Mucosa of descending colon (tissue), 3 donors: Measurements from ENCODE around the gene CFAP298. TPM values are rescaled to one million over a fixed set of nuclear protein-coding genes. Genes with fewer than 3 reads are reported as not detected.

Experiments
- ATAC-seq: fragments of 200-7000 bp; cut with Tn5 transposase; one replicate; pipeline ENCODE4 v1.9.1; 2020; ENCODE audit warnings: mild to moderate bottlenecking, moderate library complexity
- DNase-seq, 3 donors: peaks; one replicate each; pipeline ENCODE4 v3.0.0-alpha.2; 2020
- H3K36me3 ChIP-seq: fragments of 200-600 bp; one replicate; pipeline ENCODE4 v1.8.0; 2021; ENCODE audit warnings: low read depth, mild to moderate bottlenecking
- H3K4me1 ChIP-seq: fragments of 200-600 bp; one replicate; pipeline ENCODE4 v1.8.0; 2021; ENCODE audit warnings: low read depth, mild to moderate bottlenecking
- H3K4me3 ChIP-seq: fragments of 200-600 bp; one replicate; pipeline ENCODE4 v1.8.0; 2021; ENCODE audit warnings: mild to moderate bottlenecking
- H3K9me3 ChIP-seq: fragments of 200-600 bp; one replicate; pipeline ENCODE4 v1.8.0; 2021; ENCODE audit warnings: mild to moderate bottlenecking
- intact Hi-C, 2 donors: fragments of 100-400 bp; cut with DNase I in 1 of 2; cut with micrococcal nuclease in 1 of 2; formaldehyde crosslinking; loops; one replicate each; pipeline versions ENCODE4 v1.11.0 to v1.11.1; 2022; cut with DNase I, micrococcal nuclease
- total RNA-seq, 3 donors: library from RNA; stranded (reverse); fragmentation: NEBNext Ultra II Directional in 2 of 3; extraction: Animal tissue kit (Norgen Biotek cat#: 25700) in 2 of 3; gene quantifications; one replicate each; pipeline versions ENCODE4 v1.2.1 to v1.2.4, GENCODE V29; 2021 to 2023
- TF ChIP-seq, protein P1 (sequence below): fragments of 200-600 bp; IDR thresholded peaks from one replicate; pipeline ENCODE4 v1.8.0; 2022; ENCODE audit warnings: antibody characterized with exemption, mild to moderate bottlenecking
- donor health status: DM: no; HTN: no; CAD: no; lungs with moderate emphysema.
- donor health status: DM: no; HTN: no; CAD: no.
- donor health status: DM: no; HTN: yes; CAD: no.

CFAP298 gene
- total RNA-seq, 3 donors from 2014 or later: 24.2 to 35.6 (median 27.0) TPM

DNA sequence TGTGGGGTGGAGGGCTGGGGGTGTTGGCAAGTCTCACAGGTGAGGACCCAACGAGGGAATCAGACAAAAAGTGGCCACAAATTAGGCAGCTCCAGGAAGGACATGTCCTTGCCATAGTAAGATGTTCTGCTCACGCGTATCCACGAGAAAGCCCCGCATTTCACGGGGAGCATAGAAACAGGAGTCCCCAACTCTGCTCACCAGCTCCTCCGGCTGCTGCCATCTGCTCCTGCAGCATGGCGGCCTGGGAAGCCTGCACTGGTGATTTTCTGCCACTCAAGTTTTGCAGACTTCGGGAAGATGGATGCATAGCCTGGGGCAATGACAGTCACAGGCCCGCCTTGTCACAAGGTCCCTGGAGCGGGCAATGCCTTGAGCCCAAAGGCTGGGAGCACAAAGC, 36.2 kb downstream of the CFAP298 start:
- Histone ChIP-seq H3K36me3 (no peaks in the 10 kb centered on the region), H3K9me3 (no peaks in the 10 kb centered on the region), H3K4me3 (no peak overlapping the region), H3K4me1 (no peaks in the 10 kb centered on the region)
- ATAC-seq (no peak), DNase-seq (no peak)
- TF ChIP-seq, protein P1, sequence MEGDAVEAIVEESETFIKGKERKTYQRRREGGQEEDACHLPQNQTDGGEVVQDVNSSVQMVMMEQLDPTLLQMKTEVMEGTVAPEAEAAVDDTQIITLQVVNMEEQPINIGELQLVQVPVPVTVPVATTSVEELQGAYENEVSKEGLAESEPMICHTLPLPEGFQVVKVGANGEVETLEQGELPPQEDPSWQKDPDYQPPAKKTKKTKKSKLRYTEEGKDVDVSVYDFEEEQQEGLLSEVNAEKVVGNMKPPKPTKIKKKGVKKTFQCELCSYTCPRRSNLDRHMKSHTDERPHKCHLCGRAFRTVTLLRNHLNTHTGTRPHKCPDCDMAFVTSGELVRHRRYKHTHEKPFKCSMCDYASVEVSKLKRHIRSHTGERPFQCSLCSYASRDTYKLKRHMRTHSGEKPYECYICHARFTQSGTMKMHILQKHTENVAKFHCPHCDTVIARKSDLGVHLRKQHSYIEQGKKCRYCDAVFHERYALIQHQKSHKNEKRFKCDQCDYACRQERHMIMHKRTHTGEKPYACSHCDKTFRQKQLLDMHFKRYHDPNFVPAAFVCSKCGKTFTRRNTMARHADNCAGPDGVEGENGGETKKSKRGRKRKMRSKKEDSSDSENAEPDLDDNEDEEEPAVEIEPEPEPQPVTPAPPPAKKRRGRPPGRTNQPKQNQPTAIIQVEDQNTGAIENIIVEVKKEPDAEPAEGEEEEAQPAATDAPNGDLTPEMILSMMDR: no peak
- intact Hi-C loops: loop anchor here (10.0 kb wide), 2 partner anchors 161 to 171 kb away; partner anchors contain the start of gene EVA1C (in 1 of the 2)

DNA sequence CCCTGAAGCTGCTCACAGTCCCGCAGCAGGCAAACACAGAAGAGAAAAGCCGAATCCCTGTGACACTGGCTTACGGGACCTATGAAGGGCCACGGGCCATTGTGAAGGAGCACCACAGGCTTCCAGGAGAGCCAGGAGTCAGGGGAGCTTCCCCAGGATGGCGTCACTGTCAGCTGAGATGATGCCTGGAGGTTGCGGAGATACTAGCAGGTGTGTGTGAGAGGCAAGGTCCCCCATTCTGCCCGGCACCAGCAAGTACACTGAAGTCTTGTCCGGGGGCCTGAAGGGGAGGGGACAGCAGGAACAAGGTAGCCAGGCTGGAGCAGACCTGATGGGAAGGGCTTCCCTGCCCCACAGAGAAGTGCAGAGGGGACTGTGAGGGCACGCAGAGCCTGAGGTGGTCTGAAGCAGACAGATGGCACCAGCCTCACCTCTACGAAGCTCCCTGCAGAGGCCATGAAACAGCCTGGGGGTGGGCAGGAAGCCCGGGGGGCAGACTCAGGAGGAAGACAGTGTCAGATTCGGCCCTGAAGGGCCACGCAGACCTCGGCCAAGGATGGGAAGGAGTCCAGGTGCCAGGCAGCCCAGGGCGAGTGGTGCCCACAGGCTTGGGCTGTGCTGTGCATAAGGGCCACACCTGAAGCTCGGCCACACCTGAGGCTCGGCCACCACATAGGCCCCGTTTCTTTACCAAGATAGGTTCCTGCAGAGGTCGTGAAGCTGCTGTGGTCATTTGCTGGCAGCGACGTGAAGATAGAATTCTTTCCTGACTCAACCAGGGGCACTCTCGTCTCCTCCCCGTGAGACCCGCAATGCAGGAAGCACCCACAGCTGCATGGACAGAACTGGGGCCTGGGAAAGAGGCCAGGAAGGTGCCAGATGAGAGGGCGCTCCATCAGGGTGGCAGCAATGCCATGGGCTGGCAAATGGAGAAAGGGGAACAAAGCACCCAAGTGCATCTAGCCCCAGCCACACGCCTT, 36.9 kb downstream of the CFAP298 start:
- Histone ChIP-seq H3K9me3 (no peaks in the 10 kb centered on the region), H3K36me3 (no peaks in the 10 kb centered on the region), H3K4me3 (no peak overlapping the region), H3K4me1 (no peaks in the 10 kb centered on the region)
- intact Hi-C loops: loop anchor here (10.0 kb wide), 2 partner anchors 160 to 170 kb away; partner anchors contain the start of gene EVA1C (in 1 of the 2)
- DNase-seq: no peak
- TF ChIP-seq, protein P1: no peak
- ATAC-seq: no peak

- Histone ChIP-seq H3K9me3 (no peaks in the 10 kb centered on the region), H3K4me3 (no peak overlapping the region), H3K36me3 (no peaks in the 10 kb centered on the region), H3K4me1 (no peaks in the 10 kb centered on the region)
- peak; percentile 70 to 79 (median 74) for DNase-seq
- TF ChIP-seq, protein P1: no peak
- peak; percentile 74 for ATAC-seq
- intact Hi-C loops: loop anchor here (10.0 kb wide), 2 partner anchors 158 to 168 kb away; partner anchors contain the start of gene EVA1C (in 1 of the 2)
Observed at GRCh38 chr21:32572574-32573420, 39.4 kb downstream of the CFAP298 start.

GRCh38 chr21:32570456-32570855, 41.7 kb downstream of the CFAP298 start:
- ATAC-seq (no peak), DNase-seq (no peak)
- intact Hi-C loops: loop anchor here (10.0 kb wide), 2 partner anchors 156 to 166 kb away; partner anchors contain the start of gene EVA1C (in 1 of the 2)
- H3K9me3 ChIP-seq: no peaks in the 10 kb centered on the region
- no peak overlapping the region for H3K4me3 ChIP-seq
- H3K4me1 ChIP-seq: no peaks in the 10 kb centered on the region
- no peaks in the 10 kb centered on the region for H3K36me3 ChIP-seq
- TF ChIP-seq, protein P1: no peak
